ENCODE data around the gene KCTD2. TPM values are rescaled to one million over a fixed set of nuclear protein-coding genes. Genes with fewer than 3 reads are reported as not detected.

The KCTD2 gene
- total RNA-seq, 1 donor from 2014 or later = 24.9 TPM

- DNase-seq (ENCODE audit: low spot score, unreplicated experiment) = no peak
- peaks cover 4% of the 10 kb centered on the region for H3K4me1 Mint-ChIP-seq (ENCODE audit: low read depth)
- H3K36me3 Mint-ChIP-seq (ENCODE audit: insufficient read depth) = no peaks in the 10 kb centered on the region
- no peaks in the 10 kb centered on the region for H3K9me3 Mint-ChIP-seq (ENCODE audit: low read depth)
- no peak for TF ChIP-seq CTCF (IDR thresholded peaks at IDR 0.05; ENCODE audit: unreplicated experiment)
- no peaks in the 10 kb centered on the region for H3K27me3 Mint-ChIP-seq
- H3K4me3 Mint-ChIP-seq (ENCODE audit: low read depth) = no peak overlapping the region
- no peak overlapping the region for H3K27ac Mint-ChIP-seq
These were observed 26.6 kb downstream of the KCTD2 start for GRCh38 chr17:75073618-75074047.

GRCh38 chr17:75074532-75074931, 27.5 kb downstream of the KCTD2 start:
- Mint-ChIP-seq H3K27ac (no peak overlapping the region), H3K36me3 (ENCODE audit: insufficient read depth) (no peaks in the 10 kb centered on the region), H3K4me3 (ENCODE audit: low read depth) (no peak overlapping the region), H3K27me3 (no peaks in the 10 kb centered on the region), H3K9me3 (ENCODE audit: low read depth) (no peaks in the 10 kb centered on the region), H3K4me1 (ENCODE audit: low read depth) (peaks cover 8% of the 10 kb centered on the region)
- TF ChIP-seq CTCF (IDR thresholded peaks at IDR 0.05; ENCODE audit: unreplicated experiment) = no peak
- DNase-seq (ENCODE audit: low spot score, unreplicated experiment) = no peak

GRCh38 chr17:75075597-75076336, 28.7 kb downstream of the KCTD2 start:
- no peak for TF ChIP-seq CTCF (IDR thresholded peaks at IDR 0.05; ENCODE audit: unreplicated experiment)
- Mint-ChIP-seq H3K36me3 (ENCODE audit: insufficient read depth) (no peaks in the 10 kb centered on the region), H3K4me3 (ENCODE audit: low read depth) (no peak overlapping the region), H3K4me1 (ENCODE audit: low read depth) (peaks cover 8% of the 10 kb centered on the region), H3K27me3 (no peaks in the 10 kb centered on the region), H3K9me3 (ENCODE audit: low read depth) (no peaks in the 10 kb centered on the region), H3K27ac (no peak overlapping the region)
- no peak for DNase-seq (ENCODE audit: low spot score, unreplicated experiment)

- H3K27me3 Mint-ChIP-seq = no peaks in the 10 kb centered on the region
- no peaks in the 10 kb centered on the region for H3K36me3 Mint-ChIP-seq (ENCODE audit: insufficient read depth)
- no peak overlapping the region for H3K4me3 Mint-ChIP-seq (ENCODE audit: low read depth)
- no peak for DNase-seq (ENCODE audit: low spot score, unreplicated experiment)
- H3K27ac Mint-ChIP-seq = no peak overlapping the region
- H3K9me3 Mint-ChIP-seq (ENCODE audit: low read depth) = no peaks in the 10 kb centered on the region
- H3K4me1 Mint-ChIP-seq (ENCODE audit: low read depth) = peaks cover 8% of the 10 kb centered on the region
- no peak for TF ChIP-seq CTCF (IDR thresholded peaks at IDR 0.05; ENCODE audit: unreplicated experiment)
These were observed 30.1 kb downstream of the KCTD2 start for GRCh38 chr17:75077072-75077495.

- DNase-seq (ENCODE audit: low spot score, unreplicated experiment) = no peak
- Mint-ChIP-seq H3K9me3 (ENCODE audit: low read depth) (no peaks in the 10 kb centered on the region), H3K27ac (no peak overlapping the region), H3K27me3 (peaks cover 3% of the 10 kb centered on the region), H3K36me3 (ENCODE audit: insufficient read depth) (no peaks in the 10 kb centered on the region), H3K4me3 (ENCODE audit: low read depth) (no peak overlapping the region), H3K4me1 (ENCODE audit: low read depth) (peaks cover 9% of the 10 kb centered on the region)
- no peak for TF ChIP-seq CTCF (IDR thresholded peaks at IDR 0.05; ENCODE audit: unreplicated experiment)
These were observed 30.7 kb downstream of the KCTD2 start for GRCh38 chr17:75077496-75078283.

Measured in progenitor cell of endocrine pancreas (in vitro differentiated cells).